GM12875 (cell line): Measurements from ENCODE around the gene C6orf15.

Experiments
- H3K4me3 ChIP-seq: one replicate; pipeline ENCODE4 v1.5.1; 2011; ENCODE audit warnings: low read depth, low read length, control low read depth
- CTCF ChIP-seq: IDR thresholded peaks from 2 replicates; pipeline ENCODE4 v1.5.1; 2011; ENCODE audit warnings: low read depth, mild to moderate bottlenecking, control low read depth, inconsistent platforms, low read length, moderate library complexity, borderline replicate concordance; ENCODE audit not compliant: insufficient read depth

Gene C6orf15

GRCh38 chr6:31065556-31065955, 46.8 kb downstream of the C6orf15 start:
- no peak overlapping the region for H3K4me3 ChIP-seq
- TF ChIP-seq CTCF: no peak

- TF ChIP-seq CTCF: no peak
- H3K4me3 ChIP-seq: no peak overlapping the region
Observed at GRCh38 chr6:31063906-31064435, 48.4 kb downstream of the C6orf15 start.
